Kidney (tissue), 14 donors: Measurements from ENCODE around the gene C11orf16. TPM values are rescaled to one million over a fixed set of nuclear protein-coding genes. Genes with fewer than 3 reads are reported as not detected.
A peak's percentile ranks its signal among the peaks of the same experiment; 100 is the strongest.

Experiments
- DNase-seq, 5 donors: peaks; one replicate each; pipeline ENCODE4 v3.0.0-alpha.2; 2013 to 2020
- FAIRE-seq: peaks from 2 replicates; lab custom pipeline; 2012; peaks lifted over from hg19 to GRCh38; lab: Jason Lieb, UNC
- H3K27ac ChIP-seq, 2 donors: one replicate each; pipeline ENCODE4 v1.7.0; 2013; ENCODE audit warnings: low read depth in 2 of 2, low read length in 2 of 2, inconsistent platforms in 1 of 2
- H3K27me3 ChIP-seq: one replicate; pipeline ENCODE4 v1.7.1; 2013; ENCODE audit warnings: low read length, inconsistent platforms; ENCODE audit not compliant: control insufficient read depth, insufficient read depth
- H3K36me3 ChIP-seq, 3 donors: one replicate each; pipeline versions ENCODE4 v1.7.0 to v1.7.1; 2013; ENCODE audit warnings: low read length in 3 of 3, control low read depth in 1 of 3, inconsistent platforms in 1 of 3; ENCODE audit not compliant: insufficient read depth in 3 of 3, control insufficient read depth in 2 of 3
- H3K4me1 ChIP-seq, 3 donors: one replicate each; pipeline versions ENCODE4 v1.7.0 to v1.7.1; 2013; ENCODE audit warnings: low read length in 3 of 3, inconsistent platforms in 1 of 3, low read depth in 1 of 3; ENCODE audit not compliant: control insufficient read depth in 2 of 3, insufficient read depth in 2 of 3
- H3K4me3 ChIP-seq, 3 donors: one replicate each; pipeline versions ENCODE4 v1.7.0 to v1.8.1; 2013; ENCODE audit warnings: low read length in 3 of 3, control low read depth in 1 of 3, inconsistent platforms in 1 of 3
- H3K9ac ChIP-seq, 3 donors: one replicate each; pipeline versions ENCODE4 v1.7.0 to v1.7.1; 2013; ENCODE audit warnings: low read length in 3 of 3, control low read depth in 1 of 3, inconsistent platforms in 1 of 3
- H3K9me3 ChIP-seq, 3 donors: one replicate each; pipeline versions ENCODE4 v1.7.0 to v1.7.1; 2013; ENCODE audit warnings: low read length in 3 of 3, control low read depth in 1 of 3, inconsistent platforms in 1 of 3; ENCODE audit not compliant: control insufficient read depth in 2 of 3, insufficient read depth in 1 of 3
- intact Hi-C: fragments of 100-400 bp; cut with DNase I; formaldehyde crosslinking; loops from one replicate; pipeline ENCODE4 v1.11.1; 2022
- polyA plus RNA-seq: library from polyadenylated mRNA; stranded (reverse); fragments of 350-450 nt; fragmentation: Illumina TruSeq; extraction: RNeasy Lipid Tissue Mini Kit (QIAGEN cat#74804); gene quantifications from one replicate; pipeline ENCODE4 v1.2.3, GENCODE V29; 2014; ENCODE audit warnings: low read depth, low replicate concordance; ENCODE audit not compliant: insufficient read depth
- total RNA-seq: library from RNA; stranded (reverse); fragmentation: NEBNext Ultra II Directional; extraction: Animal tissue kit (Norgen Biotek cat#: 25700); gene quantifications from one replicate; pipeline ENCODE4 v1.2.1, GENCODE V29; 2021
- TF ChIP-seq, protein P1 (sequence below): IDR thresholded peaks from 3 replicates; pipeline ENCODE4 v1.5.1; 2012; ENCODE audit warnings: mild to moderate bottlenecking, moderate library complexity, borderline replicate concordance; ENCODE audit not compliant: insufficient read depth; ENCODE audit errors: extremely low read depth
- donor health status: control.
- donor health status: control.
- donor health status: control.
- donor health status: control.
- donor health status: control.
- donor health status: DM: yes; HTN: yes; CAD: no.
- donor health status: Normal renal cell carcinoma (clear cell type).

Gene C11orf16
- total and polyA plus RNA-seq, 2 donors from 2014 or later, result 0.28 to 0.91 TPM

- Histone ChIP-seq H3K9ac (no peak overlapping the region), H3K9me3 (no peaks in the 10 kb centered on the region), H3K36me3 (peaks cover 0 to 6% (median 0%) of the 10 kb centered on the region in 3 donors), H3K27ac (no peak overlapping the region), H3K27me3 (no peaks in the 10 kb centered on the region), H3K4me3 (no peak overlapping the region), H3K4me1 (peaks cover 0 to 22% (median 10%) of the 10 kb centered on the region in 3 donors)
- intact Hi-C loops, result no loop called here
- TF ChIP-seq, protein P1, sequence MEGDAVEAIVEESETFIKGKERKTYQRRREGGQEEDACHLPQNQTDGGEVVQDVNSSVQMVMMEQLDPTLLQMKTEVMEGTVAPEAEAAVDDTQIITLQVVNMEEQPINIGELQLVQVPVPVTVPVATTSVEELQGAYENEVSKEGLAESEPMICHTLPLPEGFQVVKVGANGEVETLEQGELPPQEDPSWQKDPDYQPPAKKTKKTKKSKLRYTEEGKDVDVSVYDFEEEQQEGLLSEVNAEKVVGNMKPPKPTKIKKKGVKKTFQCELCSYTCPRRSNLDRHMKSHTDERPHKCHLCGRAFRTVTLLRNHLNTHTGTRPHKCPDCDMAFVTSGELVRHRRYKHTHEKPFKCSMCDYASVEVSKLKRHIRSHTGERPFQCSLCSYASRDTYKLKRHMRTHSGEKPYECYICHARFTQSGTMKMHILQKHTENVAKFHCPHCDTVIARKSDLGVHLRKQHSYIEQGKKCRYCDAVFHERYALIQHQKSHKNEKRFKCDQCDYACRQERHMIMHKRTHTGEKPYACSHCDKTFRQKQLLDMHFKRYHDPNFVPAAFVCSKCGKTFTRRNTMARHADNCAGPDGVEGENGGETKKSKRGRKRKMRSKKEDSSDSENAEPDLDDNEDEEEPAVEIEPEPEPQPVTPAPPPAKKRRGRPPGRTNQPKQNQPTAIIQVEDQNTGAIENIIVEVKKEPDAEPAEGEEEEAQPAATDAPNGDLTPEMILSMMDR, result no peak
- FAIRE-seq (no peak), DNase-seq (no peak)
These were observed 28.7 kb upstream of the C11orf16 start for GRCh38 chr11:8961401-8961800.

- FAIRE-seq (peak; percentile 41), DNase-seq (peak in 3 of 5 donors; percentile 57 to 92 (median 86))
- Histone ChIP-seq H3K9ac (peak overlapping the region in 1 of 3 donors; percentile 38), H3K27ac (no peak overlapping the region), H3K27me3 (no peaks in the 10 kb centered on the region), H3K9me3 (no peaks in the 10 kb centered on the region), H3K4me1 (peaks cover 0 to 20% (median 7%) of the 10 kb centered on the region in 3 donors), H3K36me3 (peaks cover 0 to 6% (median 0%) of the 10 kb centered on the region in 3 donors), H3K4me3 (no peak overlapping the region)
- intact Hi-C loops, result no loop called here
- TF ChIP-seq, protein P1, result peak; percentile 55
These were observed 26.9 kb upstream of the C11orf16 start for GRCh38 chr11:8959546-8960166.

DNA sequence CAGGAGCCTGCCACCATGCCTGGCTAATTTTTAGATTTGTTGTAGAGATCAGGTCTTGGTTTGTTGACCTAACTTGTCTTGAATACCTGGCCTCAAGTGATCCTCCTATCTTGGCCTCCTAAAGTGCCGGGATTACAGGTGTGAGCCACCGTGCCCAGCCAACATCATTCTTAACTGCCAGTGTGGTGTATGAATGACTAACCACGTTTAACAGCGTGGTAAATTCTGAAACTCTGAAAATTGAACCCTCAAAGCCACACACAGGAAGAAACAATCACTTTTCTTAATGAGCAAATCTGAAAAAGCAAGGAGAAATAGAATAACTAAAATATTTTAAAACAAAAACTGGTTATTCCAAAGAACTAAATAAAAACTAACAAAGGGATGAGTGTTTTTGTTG lies 24.1 kb upstream of the C11orf16 start:
- FAIRE-seq, result no peak

More for the DNA sequence above, 24.1 kb upstream of the C11orf16 start:
- TF ChIP-seq, protein P1, result no peak
- H3K9me3 ChIP-seq, result no peaks in the 10 kb centered on the region
- peaks cover 0 to 17% (median 5%) of the 10 kb centered on the region in 3 donors for H3K36me3 ChIP-seq
- H3K4me1 ChIP-seq, result peaks cover 0 to 10% (median 7%) of the 10 kb centered on the region in 3 donors
- intact Hi-C loops, result no loop called here
- H3K27me3 ChIP-seq, result no peaks in the 10 kb centered on the region
- no peak overlapping the region for H3K4me3 ChIP-seq
- no peak overlapping the region for H3K27ac ChIP-seq
- no peak overlapping the region for H3K9ac ChIP-seq
- DNase-seq, result no peak
